HG03175 (cell line): ENCODE data around the gene MEG3.

Source experiments
- ATAC-seq: cut with Tn5 transposase; IDR thresholded peaks from one replicate; pipeline ENCODE4 v1.9.1; 2021; ENCODE audit warnings: mild to moderate bottlenecking, moderate library complexity; ENCODE audit not compliant: unreplicated experiment

MEG3 gene

DNA sequence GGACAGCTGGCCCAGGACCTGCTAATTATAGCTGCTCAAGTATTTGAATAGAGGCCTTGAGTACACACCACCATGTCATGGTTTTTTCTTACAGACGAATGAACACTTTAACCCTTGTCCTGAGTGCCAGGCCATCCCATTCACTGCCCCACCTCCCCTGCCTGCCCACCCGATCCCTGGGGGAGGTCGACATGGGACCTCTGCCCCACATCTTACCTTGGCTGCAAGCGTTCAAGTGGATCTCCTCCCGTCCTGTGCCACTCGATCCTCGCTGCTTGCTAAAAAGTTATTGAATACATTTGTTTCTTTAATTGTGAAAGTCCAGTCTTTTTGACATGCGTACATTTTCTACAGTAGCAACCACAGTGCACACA is 67.3 kb downstream of the MEG3 start:
- ATAC-seq: no peak

DNA sequence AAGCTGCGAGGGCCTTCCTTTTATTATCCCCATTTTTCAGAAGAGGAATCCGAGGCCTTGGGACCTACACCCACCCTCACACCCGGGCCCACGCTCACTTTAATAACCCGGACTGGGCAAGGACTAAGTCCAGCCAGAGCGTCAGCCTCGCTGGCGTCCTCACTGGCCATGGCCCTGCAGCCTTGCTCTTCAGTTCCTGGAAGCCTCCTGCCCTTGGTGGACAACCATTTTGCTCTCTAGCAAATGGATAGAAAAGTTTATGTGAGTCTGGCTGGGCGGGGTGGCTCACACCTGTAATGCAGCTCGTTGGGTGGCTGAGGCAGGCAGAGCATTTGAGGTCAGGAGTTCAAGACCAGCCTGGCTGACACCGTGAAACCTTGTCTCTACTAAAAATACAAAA is 67.8 kb downstream of the MEG3 start:
- ATAC-seq: no peak

GRCh38 chr14:100894416-100894815 is 68.5 kb downstream of the MEG3 start:
- no peak for ATAC-seq

GRCh38 chr14:100895411-100895810 is 69.5 kb downstream of the MEG3 start:
- ATAC-seq: no peak

DNA sequence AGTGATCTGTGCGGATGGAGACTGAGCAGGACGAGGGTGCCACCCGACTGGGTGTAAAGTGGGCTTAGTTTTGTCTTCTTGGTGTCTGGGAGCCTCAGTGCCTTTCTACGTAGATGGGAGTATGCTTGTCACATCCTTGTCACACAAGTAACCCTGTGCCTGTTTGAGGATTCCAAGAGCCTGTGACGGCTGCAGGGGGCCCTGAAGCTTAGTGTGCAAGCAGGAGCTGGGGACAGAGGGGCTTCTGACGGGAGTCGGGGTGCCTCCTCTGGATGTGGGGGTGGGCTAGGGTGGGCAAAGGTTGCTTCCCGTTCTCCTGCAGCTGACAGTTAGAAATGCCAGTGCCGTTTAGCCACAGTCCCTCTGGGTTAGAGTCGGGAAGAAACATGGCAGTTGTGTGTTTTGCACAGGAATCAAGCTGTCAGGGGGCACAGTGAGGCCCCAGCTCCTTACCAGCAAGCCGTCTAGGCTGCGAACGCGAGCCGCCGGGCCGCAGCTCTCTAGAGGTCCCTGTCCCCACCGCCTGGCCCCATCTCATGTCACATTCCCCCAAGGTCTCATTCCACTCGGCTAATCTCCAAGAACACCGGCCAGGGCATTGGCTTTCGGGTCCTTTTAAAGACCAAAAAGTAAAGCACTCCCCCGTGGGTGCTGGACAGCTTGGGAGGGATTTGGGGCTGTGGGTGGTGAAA is 70.6 kb downstream of the MEG3 start:
- ATAC-seq: no peak

DNA sequence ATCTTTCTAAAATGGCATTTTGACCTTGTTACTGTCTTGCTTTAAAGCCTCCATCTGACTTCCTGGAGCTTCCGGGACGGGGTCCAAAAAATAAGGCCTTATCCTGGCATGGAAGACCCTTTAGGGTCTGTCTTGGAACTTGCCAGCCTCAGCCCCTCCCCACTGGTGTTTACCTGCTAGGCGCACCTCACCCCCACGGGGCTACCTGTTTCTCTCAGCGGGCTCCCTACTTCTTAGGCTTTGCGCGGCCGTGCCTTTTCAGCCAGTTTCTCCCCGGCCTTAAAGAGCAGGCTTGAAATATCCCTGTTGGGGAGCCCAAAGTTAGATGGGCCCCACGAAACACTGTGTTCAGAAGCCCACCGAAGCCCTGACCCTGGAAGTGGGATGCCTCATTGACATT is 72.5 kb downstream of the MEG3 start:
- ATAC-seq: no peak

DNA sequence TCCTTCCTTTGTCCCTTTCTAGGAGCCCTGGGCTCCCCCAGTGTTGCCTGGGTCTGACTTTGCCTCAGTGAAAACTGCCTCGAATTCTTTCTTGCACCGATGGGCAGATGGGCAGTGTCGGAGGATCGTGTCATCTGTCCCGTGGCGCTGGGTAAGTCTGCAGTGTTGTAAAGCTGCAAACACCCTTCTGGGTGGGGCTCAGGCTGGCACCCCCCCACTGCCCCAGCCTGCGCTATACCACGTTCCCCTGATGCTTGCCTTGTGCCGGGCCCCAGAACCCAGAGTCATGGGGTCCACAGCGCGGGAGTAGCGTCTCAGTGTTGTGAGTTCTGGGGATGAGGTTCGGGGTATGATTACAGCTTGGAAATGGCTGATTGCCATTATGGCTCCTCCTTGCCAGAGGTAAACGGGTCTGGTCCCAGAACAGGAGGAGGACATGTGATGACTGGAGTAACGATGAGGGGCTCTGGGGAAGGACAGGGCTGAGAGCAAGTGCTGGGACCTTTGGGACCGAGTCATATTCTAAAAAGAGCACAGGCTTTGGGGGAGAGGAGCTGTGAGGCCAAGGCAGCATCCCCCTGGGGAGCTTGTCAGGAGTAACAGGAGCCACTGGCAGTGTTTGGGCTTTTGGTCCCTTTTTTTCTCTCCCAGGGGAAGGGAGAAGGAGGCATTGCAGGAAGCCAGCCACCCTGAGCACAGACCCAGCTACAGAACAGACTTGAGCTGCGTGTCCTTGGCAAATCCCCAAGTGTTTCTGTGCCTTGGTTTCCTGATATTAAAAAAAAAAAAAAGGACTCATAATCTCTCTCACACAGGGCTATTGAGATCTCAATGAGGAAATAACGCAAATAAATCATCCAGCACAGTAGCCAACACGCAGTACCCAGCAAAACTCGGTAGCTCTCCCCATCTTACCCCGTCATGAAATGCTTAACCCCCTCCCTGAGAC is 73.3 kb downstream of the MEG3 start:
- ATAC-seq: no peak

GRCh38 chr14:100899884-100900771 is 74.2 kb downstream of the MEG3 start:
- ATAC-seq: no peak

DNA sequence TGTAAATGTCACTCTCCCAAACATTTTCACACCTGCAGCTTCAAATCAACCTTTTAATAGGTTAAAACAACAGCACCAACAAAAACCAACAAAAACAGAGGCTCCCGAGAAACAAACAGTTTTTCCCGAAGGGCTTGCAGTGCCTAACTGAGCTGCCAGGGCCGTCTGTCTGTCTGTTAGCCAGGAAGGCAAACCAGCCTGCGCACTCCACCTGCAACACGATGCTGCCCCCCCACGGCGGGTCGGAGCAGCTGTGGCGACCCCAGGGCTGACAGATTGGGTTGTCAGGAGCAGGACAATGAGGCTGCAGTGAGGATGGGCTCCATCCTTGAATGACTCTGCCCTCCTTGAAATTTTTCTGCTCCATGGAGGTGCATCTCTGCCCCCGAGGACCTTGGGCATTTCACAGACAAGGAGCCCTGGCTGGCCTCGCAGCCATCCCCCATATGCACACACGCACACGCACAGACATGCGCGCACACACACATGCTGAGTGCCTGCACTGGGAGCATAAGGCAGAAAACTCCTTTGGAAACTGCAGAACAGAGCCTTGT is 75.0 kb downstream of the MEG3 start:
- ATAC-seq: no peak

GRCh38 chr14:100901391-100902183 is 75.7 kb downstream of the MEG3 start:
- ATAC-seq: no peak

DNA sequence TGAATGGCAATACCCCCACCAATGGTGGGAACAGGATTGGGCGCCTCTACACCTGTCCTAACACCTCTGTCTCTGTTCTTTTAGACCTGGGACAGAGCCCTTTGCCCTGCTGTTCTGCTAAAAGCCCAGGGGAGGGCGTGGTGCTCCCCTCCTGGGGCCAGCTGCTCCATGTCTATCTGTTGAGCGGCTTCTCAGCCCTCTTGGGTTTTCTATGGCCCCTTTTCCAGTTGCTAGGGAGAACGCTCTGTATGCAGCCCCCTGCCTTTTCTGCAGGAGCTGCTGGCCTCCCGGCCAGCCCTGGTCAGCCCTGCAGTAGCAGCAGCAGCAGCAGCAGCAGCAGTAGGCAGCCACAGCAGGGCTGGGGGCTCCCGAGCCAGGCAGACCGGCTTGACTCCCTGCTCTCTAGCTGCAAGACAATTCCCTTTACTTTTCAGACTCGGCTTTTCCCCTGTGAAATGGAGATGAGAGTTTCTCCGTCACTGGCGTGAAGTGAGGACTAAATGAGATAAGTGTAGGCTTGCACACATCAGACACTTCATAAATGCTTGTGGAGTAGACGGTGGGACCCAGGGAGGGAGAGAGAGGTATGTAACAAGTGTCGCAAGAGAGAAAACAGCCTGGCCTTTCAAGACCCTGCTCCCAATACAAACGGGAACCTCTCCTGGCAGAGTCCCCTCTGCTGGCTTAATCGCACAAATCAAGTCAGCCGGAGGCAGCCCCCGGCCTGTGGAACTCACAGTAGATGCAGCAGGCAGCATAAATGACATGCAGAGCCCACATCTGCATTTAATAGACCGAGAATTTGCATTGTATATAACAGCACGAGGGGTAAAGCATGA is 76.6 kb downstream of the MEG3 start:
- ATAC-seq: no peak

DNA sequence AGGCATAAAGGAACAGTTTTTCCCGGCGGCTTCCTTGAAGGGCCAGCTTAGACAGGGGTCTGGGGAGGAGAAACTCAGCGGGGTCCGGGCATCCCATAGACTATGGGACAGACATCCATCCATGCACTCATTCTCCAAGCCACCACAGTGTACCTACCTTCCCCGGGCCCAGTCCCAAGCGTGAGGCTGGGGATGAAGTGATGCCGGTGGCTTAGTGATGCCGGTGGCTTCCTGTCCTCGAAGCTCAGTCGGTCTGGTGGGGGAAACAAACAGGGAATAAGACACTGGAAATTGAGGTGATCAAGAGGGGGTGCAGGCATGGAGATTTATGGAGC is 77.2 kb downstream of the MEG3 start:
- ATAC-seq: no peak

DNA sequence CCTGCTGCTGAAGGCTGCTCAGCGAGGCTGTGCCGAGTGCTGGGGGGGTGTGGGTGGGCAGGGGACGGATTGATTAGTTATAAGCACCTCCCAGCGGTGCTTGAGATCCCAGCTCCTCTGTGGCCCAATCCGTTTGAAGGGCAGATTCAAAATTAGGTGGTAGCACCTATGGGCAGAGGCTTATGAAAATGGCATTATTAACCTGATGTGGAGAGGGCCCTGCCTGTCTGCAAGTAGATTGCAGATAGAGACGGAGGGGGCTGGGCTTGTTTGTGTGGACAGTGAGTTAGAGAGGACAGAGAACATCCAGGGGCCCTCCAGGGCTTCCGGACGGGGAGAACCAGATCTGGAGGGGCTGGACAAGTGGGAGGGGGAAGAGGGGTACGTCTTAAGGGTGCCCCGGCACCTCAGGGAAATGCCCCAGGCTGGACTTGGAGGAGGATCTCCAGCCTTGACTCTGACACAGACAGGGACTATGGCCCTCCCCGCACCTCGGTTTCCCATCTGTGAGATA is 77.8 kb downstream of the MEG3 start, which contains the start of gene RTL1:
RTL1 (minus strand) TSS at position 51 of the 514 bp plus-strand sequence. CDS start 18,934 bp downstream, outside the sequence.
- no peak for ATAC-seq

DNA sequence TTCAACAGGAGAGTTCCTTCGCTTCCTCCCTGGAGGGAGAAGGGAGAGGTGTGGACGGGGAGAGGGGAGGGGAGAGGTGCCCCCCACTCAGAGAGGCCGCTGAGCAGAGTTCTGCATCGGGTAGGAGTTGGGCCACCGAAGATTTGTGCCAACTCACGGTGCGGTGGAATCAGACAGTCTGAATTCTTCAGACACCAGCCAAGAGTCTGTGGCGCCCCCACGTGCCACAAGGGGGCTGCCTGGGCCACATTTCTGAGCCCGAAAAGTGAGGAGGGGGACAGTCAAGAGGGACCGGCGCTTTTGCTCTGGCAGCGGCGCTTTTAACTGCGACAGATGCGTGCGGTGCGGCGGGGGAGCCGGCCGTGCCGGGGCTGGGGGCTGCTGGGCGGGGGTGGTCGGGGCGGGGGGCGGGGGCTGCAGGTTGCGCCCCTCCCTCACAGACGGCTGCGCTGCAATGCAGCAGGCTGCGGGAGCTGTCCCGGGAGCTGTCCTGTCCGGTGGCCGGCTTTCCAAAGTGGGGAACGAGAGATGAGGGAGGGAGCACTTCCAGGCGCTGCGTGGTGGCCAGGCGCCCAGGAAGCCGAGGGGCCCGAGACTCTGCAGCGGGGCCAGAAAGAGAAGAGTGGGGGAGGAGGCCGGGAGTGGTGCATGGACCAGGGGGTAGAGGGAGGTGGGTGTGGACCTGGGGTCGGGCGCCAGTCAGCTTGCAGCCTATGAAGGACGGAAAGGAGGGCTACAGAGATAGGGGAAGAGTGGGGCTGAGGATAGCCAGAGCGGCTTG is 78.6 kb downstream of the MEG3 start:
- no peak for ATAC-seq

GRCh38 chr14:100905166-100905565 is 79.2 kb downstream of the MEG3 start:
- no peak for ATAC-seq

GRCh38 chr14:100906420-100906819 is 80.5 kb downstream of the MEG3 start:
- no peak for ATAC-seq

- ATAC-seq: no peak
Measured at GRCh38 chr14:100907240-100907639, 81.3 kb downstream of the MEG3 start.

DNA sequence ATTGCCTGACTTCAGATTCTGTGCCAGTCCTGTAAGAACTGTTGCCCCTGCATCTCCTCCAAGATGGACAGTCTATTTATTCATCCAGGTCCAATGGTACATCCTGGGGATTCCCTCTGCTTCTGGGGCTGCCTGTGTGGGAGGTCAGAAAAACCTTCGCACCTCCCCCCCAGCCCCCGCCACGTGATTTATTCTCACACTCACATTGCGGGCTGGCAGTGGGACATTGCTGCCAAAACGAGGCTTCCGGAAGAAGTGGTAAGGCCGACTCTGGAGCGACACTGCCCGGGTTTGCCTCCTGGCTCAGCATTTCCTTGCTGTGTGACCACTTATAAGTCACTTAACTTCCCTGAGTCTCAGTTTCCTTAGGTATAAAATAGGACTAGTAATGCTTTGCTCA is 83.5 kb downstream of the MEG3 start:
- ATAC-seq: no peak
